ENCODE measurements around the gene PDCD6IP. TPM values are rescaled to one million over a fixed set of nuclear protein-coding genes. Genes with fewer than 3 reads are reported as not detected.
A peak's percentile ranks its signal among the peaks of the same experiment; 100 is the strongest.
"Not testable (repeated sequence)": the region's sequence is repeated elsewhere in the genome, so short reads cannot be mapped to it uniquely, and the experiment has no call there.

The PDCD6IP gene
- total and polyA plus RNA-seq, 2 experiments from 2014 or later: 60.5 to 103 TPM

DNA sequence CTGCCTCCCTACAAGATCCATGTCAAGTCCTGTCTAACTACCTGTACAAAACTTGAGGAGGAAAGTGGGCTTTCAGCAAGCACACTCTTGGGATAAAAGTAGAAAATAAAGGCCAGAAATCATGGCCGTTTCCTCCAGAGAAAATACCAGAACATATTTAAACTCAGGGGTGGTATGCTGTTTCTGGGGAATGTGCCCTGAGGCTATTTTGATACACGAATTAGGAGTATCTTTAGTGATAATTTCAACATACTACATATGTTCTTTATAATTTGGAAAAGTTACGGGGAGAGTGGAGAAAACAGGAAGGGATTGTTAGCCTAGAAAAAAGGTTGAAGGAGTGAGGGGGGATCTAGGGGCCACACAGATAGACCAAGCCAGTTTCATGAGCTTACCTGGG, 18.7 kb upstream of the PDCD6IP start:
- no peak for DNase-seq (ENCODE audit: low read depth in 1 of 2, low spot score in 1 of 2)
- no peak overlapping the region for H3K4me3 ChIP-seq
- H3K4me1 ChIP-seq (ENCODE audit: low read depth): no peaks in the 10 kb centered on the region
- no peaks in the 10 kb centered on the region for H3K27me3 ChIP-seq
- H3K9me3 ChIP-seq (ENCODE audit: low read depth): no peaks in the 10 kb centered on the region
- TF ChIP-seq, protein P1, sequence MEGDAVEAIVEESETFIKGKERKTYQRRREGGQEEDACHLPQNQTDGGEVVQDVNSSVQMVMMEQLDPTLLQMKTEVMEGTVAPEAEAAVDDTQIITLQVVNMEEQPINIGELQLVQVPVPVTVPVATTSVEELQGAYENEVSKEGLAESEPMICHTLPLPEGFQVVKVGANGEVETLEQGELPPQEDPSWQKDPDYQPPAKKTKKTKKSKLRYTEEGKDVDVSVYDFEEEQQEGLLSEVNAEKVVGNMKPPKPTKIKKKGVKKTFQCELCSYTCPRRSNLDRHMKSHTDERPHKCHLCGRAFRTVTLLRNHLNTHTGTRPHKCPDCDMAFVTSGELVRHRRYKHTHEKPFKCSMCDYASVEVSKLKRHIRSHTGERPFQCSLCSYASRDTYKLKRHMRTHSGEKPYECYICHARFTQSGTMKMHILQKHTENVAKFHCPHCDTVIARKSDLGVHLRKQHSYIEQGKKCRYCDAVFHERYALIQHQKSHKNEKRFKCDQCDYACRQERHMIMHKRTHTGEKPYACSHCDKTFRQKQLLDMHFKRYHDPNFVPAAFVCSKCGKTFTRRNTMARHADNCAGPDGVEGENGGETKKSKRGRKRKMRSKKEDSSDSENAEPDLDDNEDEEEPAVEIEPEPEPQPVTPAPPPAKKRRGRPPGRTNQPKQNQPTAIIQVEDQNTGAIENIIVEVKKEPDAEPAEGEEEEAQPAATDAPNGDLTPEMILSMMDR (IDR thresholded peaks at IDR 0.05; ENCODE audit: low read depth, low read length): no peak
- no peak overlapping the region for H3K27ac ChIP-seq
- H3K36me3 ChIP-seq: no peaks in the 10 kb centered on the region

DNA sequence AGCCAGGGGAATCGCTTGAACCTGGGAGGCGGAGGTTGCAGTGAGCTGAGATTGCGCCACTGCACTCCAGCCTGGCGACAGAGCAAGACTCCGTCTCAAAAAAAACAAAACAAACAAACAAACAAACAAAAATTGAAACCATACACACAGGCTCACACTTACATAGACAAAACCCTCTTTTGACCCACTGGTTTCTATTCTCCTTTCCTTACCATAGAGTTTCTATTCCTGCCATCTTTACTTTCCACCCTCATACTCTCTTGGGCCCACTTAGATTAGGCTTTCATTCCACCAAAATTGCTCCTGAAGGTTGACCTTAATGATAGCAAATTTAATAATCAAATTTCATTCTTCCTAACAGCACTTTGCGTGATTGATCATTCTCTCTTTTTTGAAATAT, 17.0 kb upstream of the PDCD6IP start:
- H3K36me3 ChIP-seq; H3K4me1 ChIP-seq (ENCODE audit: low read depth); DNase-seq (ENCODE audit: low read depth in 1 of 2, low spot score in 1 of 2); H3K27me3 ChIP-seq; H3K9me3 ChIP-seq (ENCODE audit: low read depth); H3K27ac ChIP-seq; H3K4me3 ChIP-seq: not testable (repeated sequence)

DNA sequence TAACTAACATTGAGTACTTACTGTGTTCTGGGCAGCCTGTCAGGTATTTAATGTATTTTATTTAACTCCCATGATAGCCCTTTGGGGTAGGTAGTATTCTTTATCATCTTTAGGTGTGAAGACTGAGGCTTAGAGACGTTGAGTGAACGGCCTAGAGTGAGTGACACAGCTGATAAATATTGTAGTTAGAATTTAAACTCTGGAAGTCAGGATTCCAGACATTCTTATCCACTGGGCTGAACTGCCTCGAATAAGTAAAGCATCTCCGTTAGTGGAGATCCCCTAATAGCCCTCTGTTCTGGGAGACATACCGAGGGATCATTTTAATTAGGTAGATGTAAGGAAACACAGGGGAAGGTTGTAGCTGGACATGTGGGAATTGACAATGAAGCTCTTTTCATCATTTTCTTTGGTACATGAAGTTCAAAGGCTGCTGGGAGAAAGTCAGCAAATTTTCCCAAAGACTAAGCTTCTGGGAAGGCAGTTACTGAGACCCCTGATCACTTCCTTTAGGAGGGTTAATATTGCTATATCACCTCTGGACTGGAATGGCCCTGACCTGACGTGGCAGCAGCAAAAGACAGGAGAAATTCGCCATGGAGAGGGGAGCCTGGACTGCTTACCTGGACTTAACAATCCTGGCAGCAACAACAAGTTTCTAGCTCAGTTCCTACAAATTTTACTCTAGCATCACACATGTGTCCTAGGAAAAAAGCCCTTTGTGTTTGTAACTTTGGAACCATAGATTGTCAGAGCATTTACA, 11.7 kb upstream of the PDCD6IP start:
- DNase-seq (ENCODE audit: low read depth in 1 of 2, low spot score in 1 of 2): peak in 1 of 2 donors; percentile 13
- Histone ChIP-seq H3K9me3 (ENCODE audit: low read depth) (no peaks in the 10 kb centered on the region), H3K27me3 (no peaks in the 10 kb centered on the region), H3K36me3 (no peaks in the 10 kb centered on the region), H3K27ac (no peak overlapping the region), H3K4me1 (ENCODE audit: low read depth) (peaks cover 3% of the 10 kb centered on the region), H3K4me3 (peak overlapping the region; percentile 1)
- TF ChIP-seq, protein P1 (IDR thresholded peaks at IDR 0.05; ENCODE audit: low read depth, low read length): no peak

DNA sequence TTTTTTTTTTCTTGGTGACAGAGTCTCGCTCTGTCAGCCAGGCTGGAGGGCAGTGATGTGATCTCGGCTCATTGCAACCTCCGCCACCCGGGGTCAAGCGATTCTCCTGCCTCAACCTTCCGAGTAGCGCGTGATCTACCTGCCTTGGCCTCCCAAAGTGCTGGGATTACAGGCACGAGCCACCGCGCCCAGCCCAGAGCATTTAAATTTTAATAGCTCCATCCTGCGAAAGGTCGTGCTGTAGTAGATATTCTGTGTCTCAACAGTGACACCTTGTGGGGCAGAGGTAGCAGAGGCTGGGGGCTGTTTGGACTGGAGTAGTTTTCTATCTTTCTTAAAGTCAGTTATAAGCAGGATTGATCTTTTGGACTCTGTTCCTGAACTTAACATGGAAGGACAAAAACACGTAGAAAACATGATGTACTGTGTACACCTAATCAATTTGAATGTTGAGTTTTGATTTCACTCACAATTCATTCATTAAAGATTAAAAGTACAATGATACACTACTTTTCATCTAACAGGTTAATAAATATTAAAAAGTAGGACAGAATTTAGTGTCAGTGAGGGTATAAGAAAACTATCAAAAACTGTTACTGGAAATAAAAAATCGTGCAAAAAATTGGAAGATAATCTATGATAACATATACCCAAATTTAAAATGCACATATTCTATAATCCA, 11.0 kb upstream of the PDCD6IP start:
- peak overlapping the region; percentile 1 for H3K4me3 ChIP-seq
- DNase-seq (ENCODE audit: low read depth in 1 of 2, low spot score in 1 of 2): peak; percentile 76 to 82
- peaks cover 3% of the 10 kb centered on the region for H3K4me1 ChIP-seq (ENCODE audit: low read depth)
- H3K9me3 ChIP-seq (ENCODE audit: low read depth): no peaks in the 10 kb centered on the region
- H3K36me3 ChIP-seq: no peaks in the 10 kb centered on the region
- H3K27me3 ChIP-seq: no peaks in the 10 kb centered on the region
- TF ChIP-seq, protein P1 (IDR thresholded peaks at IDR 0.05; ENCODE audit: low read depth, low read length): peak; percentile 84
- H3K27ac ChIP-seq: no peak overlapping the region

DNA sequence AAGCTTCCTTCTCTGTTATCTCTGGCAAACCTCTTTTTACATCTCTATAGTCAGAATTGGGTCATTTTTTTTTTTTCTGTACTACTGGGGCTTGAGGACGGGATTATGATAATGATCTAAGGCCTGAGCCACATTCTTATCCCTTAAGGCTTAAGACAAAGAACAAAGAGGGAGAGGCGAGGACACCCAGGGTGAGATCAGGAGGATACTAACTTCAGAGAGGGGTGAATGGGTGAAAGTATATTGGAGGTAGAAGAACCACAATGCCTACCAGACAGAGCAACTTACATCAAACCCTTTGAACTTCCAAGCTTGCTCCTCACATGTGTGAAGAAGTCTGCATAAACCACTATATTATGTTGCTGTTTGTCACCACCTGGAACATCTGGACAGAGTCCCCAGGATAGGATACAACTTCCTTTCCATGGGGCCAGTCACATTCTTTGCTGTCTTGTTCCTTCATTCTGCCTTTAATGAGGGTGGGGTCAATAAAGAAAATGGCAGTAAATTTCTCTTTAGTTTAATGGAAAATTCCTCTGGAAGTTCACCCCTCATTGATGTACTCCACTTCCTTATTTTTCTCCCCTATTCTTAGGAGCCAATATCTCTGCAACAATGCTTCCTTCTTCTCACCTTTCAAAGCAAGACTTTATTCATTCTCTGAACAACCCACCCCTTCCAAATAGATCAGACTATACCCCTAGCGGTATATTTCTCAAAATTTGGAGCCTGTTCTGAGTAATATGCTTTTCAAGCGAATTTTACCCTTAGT, 9.1 kb upstream of the PDCD6IP start:
- no peak for DNase-seq (ENCODE audit: low read depth in 1 of 2, low spot score in 1 of 2)
- H3K36me3 ChIP-seq: no peaks in the 10 kb centered on the region
- no peak overlapping the region for H3K4me3 ChIP-seq
- no peaks in the 10 kb centered on the region for H3K27me3 ChIP-seq
- TF ChIP-seq, protein P1 (IDR thresholded peaks at IDR 0.05; ENCODE audit: low read depth, low read length): no peak
- peaks cover 3% of the 10 kb centered on the region for H3K4me1 ChIP-seq (ENCODE audit: low read depth)
- no peaks in the 10 kb centered on the region for H3K9me3 ChIP-seq (ENCODE audit: low read depth)
- H3K27ac ChIP-seq: no peak overlapping the region
